Loucy (cell line): Measurements from ENCODE around the gene LCN15.

Source experiments
- EZH2phosphoT487 ChIP-seq: fragments of 200-600 bp; IDR thresholded peaks from 2 replicates; pipeline ENCODE4 v1.6.1; 2018; ENCODE audit warnings: antibody characterized with exemption, mild to moderate bottlenecking, moderate library complexity, borderline replicate concordance
- TF ChIP-seq, protein P1 (sequence below): fragments of 200-600 bp; sonication (generic); conservative IDR thresholded peaks from 2 replicates; pipeline ENCODE4 v1.5.1; 2014; ENCODE audit warnings: mild to moderate bottlenecking, antibody characterized with exemption, low read length

GRCh38 chr9:136784249-136784996, 20.1 kb upstream of the LCN15 start:
- TF ChIP-seq, protein P1, sequence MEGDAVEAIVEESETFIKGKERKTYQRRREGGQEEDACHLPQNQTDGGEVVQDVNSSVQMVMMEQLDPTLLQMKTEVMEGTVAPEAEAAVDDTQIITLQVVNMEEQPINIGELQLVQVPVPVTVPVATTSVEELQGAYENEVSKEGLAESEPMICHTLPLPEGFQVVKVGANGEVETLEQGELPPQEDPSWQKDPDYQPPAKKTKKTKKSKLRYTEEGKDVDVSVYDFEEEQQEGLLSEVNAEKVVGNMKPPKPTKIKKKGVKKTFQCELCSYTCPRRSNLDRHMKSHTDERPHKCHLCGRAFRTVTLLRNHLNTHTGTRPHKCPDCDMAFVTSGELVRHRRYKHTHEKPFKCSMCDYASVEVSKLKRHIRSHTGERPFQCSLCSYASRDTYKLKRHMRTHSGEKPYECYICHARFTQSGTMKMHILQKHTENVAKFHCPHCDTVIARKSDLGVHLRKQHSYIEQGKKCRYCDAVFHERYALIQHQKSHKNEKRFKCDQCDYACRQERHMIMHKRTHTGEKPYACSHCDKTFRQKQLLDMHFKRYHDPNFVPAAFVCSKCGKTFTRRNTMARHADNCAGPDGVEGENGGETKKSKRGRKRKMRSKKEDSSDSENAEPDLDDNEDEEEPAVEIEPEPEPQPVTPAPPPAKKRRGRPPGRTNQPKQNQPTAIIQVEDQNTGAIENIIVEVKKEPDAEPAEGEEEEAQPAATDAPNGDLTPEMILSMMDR = peak; percentile 56
- no peak for TF ChIP-seq EZH2phosphoT487
